ENCODE data around the gene KATNB1. TPM values are rescaled to one million over a fixed set of nuclear protein-coding genes. Genes with fewer than 3 reads are reported as not detected.

Gene KATNB1
- total and polyA plus RNA-seq, 2 donors (not counting 1 experiment from before 2014, with no cell fraction given): 6.7 to 15.2 TPM

Other genes with a start within 250 kb of the KATNB1 start
- gene DOK4, start 249.3 kb upstream of the KATNB1 start, total RNA-seq: 12.3 and 12.6 TPM in 2 replicates
- 11.6 and 15.0 TPM in 2 replicates for gene DOK4, start 249.3 kb upstream of the KATNB1 start, polyA plus RNA-seq
- 13.6 and 16.7 TPM in 2 replicates for gene CCDC102A, start 199.2 kb upstream of the KATNB1 start, total RNA-seq
- gene CCDC102A, start 199.2 kb upstream of the KATNB1 start, polyA plus RNA-seq: 4.4 and 7.1 TPM in 2 replicates
- gene ADGRG5, start 193.1 kb upstream of the KATNB1 start, total RNA-seq: not detected in 2 replicates
- not detected in 2 replicates for gene ADGRG5, start 193.1 kb upstream of the KATNB1 start, polyA plus RNA-seq
- gene ADGRG1, start 107.1 kb upstream of the KATNB1 start, total RNA-seq: 0.51 and 1.8 TPM in 2 replicates
- gene ADGRG1, start 107.1 kb upstream of the KATNB1 start, polyA plus RNA-seq: 1.6 and 7.2 TPM in 2 replicates
- gene ADGRG3, start 67.5 kb upstream of the KATNB1 start, total RNA-seq: not detected in 2 replicates
- gene ADGRG3, start 67.5 kb upstream of the KATNB1 start, polyA plus RNA-seq: not detected in 2 replicates
- gene DRC7, start 41.0 kb upstream of the KATNB1 start, total RNA-seq: under 0.01 TPM in 1 of 2 replicates, not detected in the other
- not detected in 2 replicates for gene DRC7, start 41.0 kb upstream of the KATNB1 start, polyA plus RNA-seq
- 30.3 and 44.9 TPM in 2 replicates for gene KIFC3, start 66.7 kb downstream of the KATNB1 start, total RNA-seq
- 13.8 and 17.8 TPM in 2 replicates for gene KIFC3, start 66.7 kb downstream of the KATNB1 start, polyA plus RNA-seq
- gene CNGB1, start 235.4 kb downstream of the KATNB1 start, total RNA-seq: not detected in 2 replicates
- gene CNGB1, start 235.4 kb downstream of the KATNB1 start, polyA plus RNA-seq: not detected in 2 replicates